ENCODE data around the gene RAB36. TPM values are rescaled to one million over a fixed set of nuclear protein-coding genes. Genes with fewer than 3 reads are reported as not detected.
A peak's percentile ranks its signal among the peaks of the same experiment; 100 is the strongest.

The RAB36 gene
- total and polyA plus RNA-seq, 12 donors: 4.0 to 13.0 (median 7.2) TPM

DNA sequence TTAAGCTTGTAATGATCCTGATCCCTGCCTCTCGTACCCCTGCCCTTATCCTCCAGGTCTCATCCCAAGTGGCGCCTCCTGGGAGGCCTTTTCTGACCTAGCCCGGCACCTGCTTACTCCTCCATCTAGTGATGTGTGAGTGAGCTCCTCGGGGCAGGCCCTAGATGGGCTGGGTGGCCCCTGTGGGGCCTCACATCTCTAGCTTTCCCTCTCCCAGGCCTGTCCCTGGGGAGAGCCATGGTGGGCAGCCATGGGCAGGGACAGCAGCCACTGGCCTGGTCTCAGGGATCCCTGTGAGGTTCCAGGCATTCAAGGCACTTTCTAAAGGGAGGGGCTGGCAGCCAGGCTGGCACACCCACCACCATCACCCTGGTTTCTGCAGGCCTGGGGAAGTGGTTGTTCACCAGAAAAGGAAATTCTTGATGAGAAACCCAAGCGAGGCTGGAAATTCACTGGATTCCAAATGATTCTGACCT lies 47.0 kb upstream of the RAB36 start:
- WGBS, 4 donors: 68 to 85% (median 78%) methylated on average over 4 to 5 of the region's 5 CpGs
- DNase-seq: peak in 2 of 7 donors; percentile 28 to 32
- no peaks in the 10 kb centered on the region for H3K9me3 ChIP-seq (replicated peaks in 1 of 3)
- H3K27me3 ChIP-seq: no peaks in the 10 kb centered on the region
- intact Hi-C loops (cut with DNase I): no loop called here
- H3K27ac ChIP-seq: peak overlapping the region; percentile 53 to 92 (median 80)
- peaks cover 18 to 28% of the 10 kb centered on the region in 2 donors for H3K4me1 ChIP-seq (replicated peaks in 1 of 2)
- H3K4me3 ChIP-seq: no peak overlapping the region
- TF ChIP-seq POLR2A (IDR thresholded peaks at IDR 0.05): no peak
- TF ChIP-seq, protein P1, sequence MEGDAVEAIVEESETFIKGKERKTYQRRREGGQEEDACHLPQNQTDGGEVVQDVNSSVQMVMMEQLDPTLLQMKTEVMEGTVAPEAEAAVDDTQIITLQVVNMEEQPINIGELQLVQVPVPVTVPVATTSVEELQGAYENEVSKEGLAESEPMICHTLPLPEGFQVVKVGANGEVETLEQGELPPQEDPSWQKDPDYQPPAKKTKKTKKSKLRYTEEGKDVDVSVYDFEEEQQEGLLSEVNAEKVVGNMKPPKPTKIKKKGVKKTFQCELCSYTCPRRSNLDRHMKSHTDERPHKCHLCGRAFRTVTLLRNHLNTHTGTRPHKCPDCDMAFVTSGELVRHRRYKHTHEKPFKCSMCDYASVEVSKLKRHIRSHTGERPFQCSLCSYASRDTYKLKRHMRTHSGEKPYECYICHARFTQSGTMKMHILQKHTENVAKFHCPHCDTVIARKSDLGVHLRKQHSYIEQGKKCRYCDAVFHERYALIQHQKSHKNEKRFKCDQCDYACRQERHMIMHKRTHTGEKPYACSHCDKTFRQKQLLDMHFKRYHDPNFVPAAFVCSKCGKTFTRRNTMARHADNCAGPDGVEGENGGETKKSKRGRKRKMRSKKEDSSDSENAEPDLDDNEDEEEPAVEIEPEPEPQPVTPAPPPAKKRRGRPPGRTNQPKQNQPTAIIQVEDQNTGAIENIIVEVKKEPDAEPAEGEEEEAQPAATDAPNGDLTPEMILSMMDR (IDR thresholded peaks at IDR 0.05): no peak
- H3K36me3 ChIP-seq (replicated peaks in 1 of 2): no peaks in the 10 kb centered on the region

DNA sequence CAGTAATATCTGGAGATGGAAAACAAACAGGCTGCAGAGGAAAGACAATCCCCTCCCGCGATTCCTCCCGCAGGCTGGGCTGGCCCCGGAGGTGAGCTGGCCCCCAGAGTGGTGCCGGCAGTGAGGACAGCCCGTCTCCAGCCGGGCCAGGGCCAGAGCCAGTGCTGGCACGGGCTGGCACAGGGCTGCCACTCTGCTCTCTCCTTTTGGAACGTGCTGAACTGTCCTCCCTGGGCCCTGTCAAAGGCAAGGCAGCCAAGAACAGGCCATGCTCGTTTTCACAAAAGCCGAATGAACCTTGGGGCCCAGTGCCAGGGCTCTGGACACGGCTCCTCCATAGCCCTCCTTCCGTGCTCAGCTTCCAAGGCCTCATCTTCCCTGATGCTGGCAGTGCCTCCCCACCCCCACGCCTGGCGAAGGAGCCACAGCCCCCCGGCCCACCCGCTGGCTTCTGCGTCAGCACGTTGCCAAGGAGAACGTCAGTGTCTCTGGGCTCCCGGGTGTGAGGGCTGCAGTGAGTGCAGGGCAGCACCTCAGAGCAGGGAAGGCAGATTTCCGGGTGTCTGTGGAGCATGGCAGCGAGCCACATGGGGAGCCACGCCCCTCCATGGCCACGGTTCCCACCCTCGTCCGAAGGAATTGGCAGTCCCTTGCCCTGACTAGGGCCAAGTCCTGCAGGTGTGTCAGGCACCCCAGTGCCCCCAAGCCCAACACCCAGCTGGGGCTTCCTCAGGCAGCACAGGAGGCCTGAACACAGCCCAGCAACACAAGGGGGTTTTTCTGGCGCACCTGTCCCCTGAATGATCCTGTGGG lies 46.4 kb upstream of the RAB36 start:
- peak; percentile 83 to 93 (median 87) for DNase-seq
- peaks cover 18 to 28% of the 10 kb centered on the region in 2 donors for H3K4me1 ChIP-seq (replicated peaks in 1 of 2)

DNA sequence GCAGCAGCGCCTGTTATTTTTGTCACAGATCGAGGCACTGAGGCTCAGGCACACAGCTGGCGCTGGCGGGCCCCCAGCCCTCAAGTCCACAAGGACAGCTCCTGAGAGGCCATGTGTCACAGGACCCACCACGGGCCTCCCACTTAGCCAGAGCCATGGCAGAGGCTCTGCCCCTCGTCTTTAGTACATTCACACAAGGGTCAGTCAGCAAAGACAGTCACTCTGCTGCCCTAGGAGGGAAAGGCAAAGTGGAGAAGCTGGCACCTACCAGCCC lies 45.8 kb upstream of the RAB36 start:
- peak overlapping the region in 4 of 5 donors; percentile 53 to 92 (median 84) for H3K27ac ChIP-seq
- intact Hi-C loops (cut with DNase I): no loop called here
- 73 to 86% (median 79%) methylated on average over 2 to 6 of the region's 6 CpGs for whole genome bisulfite sequencing, 4 donors
- H3K27me3 ChIP-seq: no peaks in the 10 kb centered on the region
- H3K4me1 ChIP-seq (replicated peaks in 1 of 2): peaks cover 18 to 28% of the 10 kb centered on the region in 2 donors
- no peaks in the 10 kb centered on the region for H3K36me3 ChIP-seq (replicated peaks in 1 of 2)
- peak in 1 of 7 donors; percentile 18 for DNase-seq
- no peaks in the 10 kb centered on the region for H3K9me3 ChIP-seq (replicated peaks in 1 of 3)
- H3K4me3 ChIP-seq: no peak overlapping the region
- TF ChIP-seq, protein P1 (IDR thresholded peaks at IDR 0.05): no peak
- TF ChIP-seq POLR2A (IDR thresholded peaks at IDR 0.05): no peak

More for the DNA sequence above, 46.4 kb upstream of the RAB36 start:
- no peaks in the 10 kb centered on the region for H3K9me3 ChIP-seq (replicated peaks in 1 of 3)
- 25 to 60% (median 32%) methylated on average over 1 to 28 of the region's 28 CpGs for WGBS, 4 donors
- H3K27ac ChIP-seq: peak overlapping the region; percentile 53 to 92 (median 80)
- no peaks in the 10 kb centered on the region for H3K36me3 ChIP-seq (replicated peaks in 1 of 2)
- intact Hi-C loops (cut with DNase I): no loop called here
- H3K27me3 ChIP-seq: no peaks in the 10 kb centered on the region
- peak overlapping the region in 1 of 4 donors; percentile 29 for H3K4me3 ChIP-seq
- TF ChIP-seq, protein P1 (IDR thresholded peaks at IDR 0.05): no peak
- no peak for TF ChIP-seq POLR2A (IDR thresholded peaks at IDR 0.05)

DNA sequence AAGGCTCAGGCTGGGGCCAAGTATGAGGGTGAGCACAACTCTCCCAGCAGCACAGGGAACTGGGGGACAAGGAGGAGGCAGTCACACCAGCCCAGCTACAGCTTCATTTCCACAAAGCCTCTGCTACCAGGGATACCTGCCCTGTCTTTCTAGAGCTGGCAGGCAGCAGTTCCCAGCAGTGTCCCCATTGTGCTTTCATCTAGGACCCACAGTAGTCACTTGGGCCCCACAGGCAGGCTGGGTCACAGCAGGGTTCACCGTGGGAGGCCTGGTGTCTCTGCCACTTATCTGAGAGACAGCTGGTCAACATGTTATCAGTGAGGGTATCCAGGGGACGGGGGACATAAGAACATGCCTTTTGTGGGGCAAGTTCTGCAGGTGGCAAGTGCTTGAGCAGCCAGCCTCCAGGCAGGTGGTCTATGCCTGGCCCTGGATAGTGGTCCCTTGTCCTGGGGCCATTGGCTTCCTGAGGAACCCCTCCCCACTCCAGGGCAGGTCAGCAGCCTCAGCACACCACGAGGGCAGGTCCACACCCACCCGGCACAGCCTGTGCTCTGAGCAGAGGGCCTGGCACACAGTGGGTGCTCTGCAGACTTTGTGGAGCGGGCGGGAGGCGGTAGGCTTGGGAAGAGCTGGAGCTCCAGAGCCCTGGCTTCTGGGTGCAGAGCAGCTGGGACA lies 45.0 kb upstream of the RAB36 start:
- TF ChIP-seq, protein P1 (IDR thresholded peaks at IDR 0.05): no peak
- TF ChIP-seq POLR2A (IDR thresholded peaks at IDR 0.05): no peak

More for the DNA sequence above, 45.0 kb upstream of the RAB36 start:
- Histone ChIP-seq H3K27ac (peak overlapping the region in 1 of 5 donors; percentile 89), H3K36me3 (replicated peaks in 1 of 2) (no peaks in the 10 kb centered on the region), H3K27me3 (no peaks in the 10 kb centered on the region), H3K4me1 (replicated peaks in 1 of 2) (peaks cover 18 to 28% of the 10 kb centered on the region in 2 donors), H3K9me3 (replicated peaks in 1 of 3) (no peaks in the 10 kb centered on the region), H3K4me3 (no peak overlapping the region)
- WGBS, 4 donors: 90 to 93% (median 91%) methylated on average over 3 to 7 of the region's 7 CpGs
- intact Hi-C loops (cut with DNase I): no loop called here
- DNase-seq: no peak

Data from adrenal gland (tissue), 12 donors.